Measurements from ENCODE around the gene ZNF677. TPM values are rescaled to one million over a fixed set of nuclear protein-coding genes. Genes with fewer than 3 reads are reported as not detected.
"Not testable (repeated sequence)": the region's sequence is repeated elsewhere in the genome, so short reads cannot be mapped to it uniquely, and the experiment has no call there.

ZNF677 gene
- total RNA-seq, 2 donors from 2014 or later: 22.2 to 24.2 TPM

GRCh38 chr19:53196777-53197396, 57.8 kb downstream of the ZNF677 start:
- DNase-seq (peak; percentile 99), ATAC-seq (peak; percentile 97 to 98)
- intact Hi-C loops (cut with DNase I): loop anchor here (10.0 kb wide), 3 partner anchors 122 to 168 kb away; partner anchors contain the start of genes ZNF525 (in 1 of the 2) and ZNF845 (in 1 of the 2)

GRCh38 chr19:53195265-53195903, 59.3 kb downstream of the ZNF677 start:
- DNase-seq: peak; percentile 73
- ATAC-seq: peak; percentile 29 to 42
- intact Hi-C loops (cut with DNase I): loop anchor here (10.0 kb wide), 3 partner anchors 121 to 169 kb away; partner anchors contain the start of genes ZNF525 (in 1 of the 2) and ZNF845 (in 1 of the 2)

GRCh38 chr19:53193535-53194222, 61.0 kb downstream of the ZNF677 start:
- DNase-seq (no peak), ATAC-seq (no peak)
- intact Hi-C loops (cut with DNase I): loop anchor here (5.0 to 10.0 kb wide), 4 partner anchors 119 to 324 kb away; partner anchors contain the start of genes ZNF525 (in 1 of the 2) and ZNF845 (in 1 of the 2)

DNA sequence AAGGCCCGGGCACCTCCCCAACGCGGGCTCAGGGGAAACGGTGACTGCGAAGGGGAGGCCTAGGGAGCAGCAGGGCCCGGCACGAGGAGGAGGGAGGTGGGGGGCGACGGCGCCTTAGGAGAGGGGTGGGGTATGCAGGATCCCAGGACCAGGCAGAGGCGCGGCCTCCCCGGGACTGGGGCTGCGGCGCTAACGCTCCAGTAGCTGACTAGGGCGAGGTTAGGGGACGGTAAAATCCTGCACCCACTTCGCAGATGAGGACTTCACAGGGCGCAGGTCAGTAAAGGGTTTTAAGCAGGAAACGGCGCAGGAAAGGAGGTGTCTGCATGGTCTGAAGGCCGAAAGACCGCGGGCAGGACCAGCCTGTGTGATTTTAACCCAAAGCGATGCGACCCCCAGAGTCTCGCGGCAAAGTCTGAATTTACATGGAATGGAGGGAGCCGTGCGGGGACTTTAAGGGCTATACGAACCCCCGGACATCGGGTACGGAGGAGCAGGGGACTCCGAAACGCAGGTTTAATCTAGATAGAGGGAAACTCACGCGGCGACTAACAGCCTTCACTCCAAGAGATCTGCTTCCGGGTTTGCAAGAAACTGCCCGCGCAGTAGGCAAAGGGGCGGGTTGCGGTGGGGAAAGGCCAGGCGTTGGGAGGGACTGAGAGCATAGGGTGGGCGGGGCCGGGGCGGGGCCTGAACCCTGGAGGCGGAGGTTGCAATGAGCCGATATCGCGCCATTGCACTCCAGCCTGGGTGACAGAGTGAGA, 61.7 kb downstream of the ZNF677 start, which contains the start of gene ZNF665:
Gene ZNF665 (minus strand): TSS at position 588 of the 764 bp plus-strand sequence. CDS start 10,460 bp downstream, outside the sequence.
- ATAC-seq (peak; percentile 85 to 92), DNase-seq (peak; percentile 92)
- intact Hi-C loops (cut with DNase I): loop anchor here (5.0 to 10.0 kb wide), 4 partner anchors 118 to 324 kb away; partner anchors contain the start of genes ZNF525 (in 1 of the 2) and ZNF845 (in 1 of the 2)

GRCh38 chr19:53190253-53190652, 64.4 kb downstream of the ZNF677 start:
- DNase-seq: no peak
- intact Hi-C loops (cut with DNase I): loop anchor here (5.0 to 10.0 kb wide), 4 partner anchors 115 to 327 kb away; partner anchors contain the start of genes ZNF525 (in 1 of the 2) and ZNF845 (in 1 of the 2)
- ATAC-seq: no peak

GRCh38 chr19:53189691-53190198, 64.9 kb downstream of the ZNF677 start:
- intact Hi-C loops (cut with DNase I): loop anchor here (5.0 to 10.0 kb wide), 4 partner anchors 115 to 328 kb away; partner anchors contain the start of genes ZNF525 (in 1 of the 2) and ZNF845 (in 1 of the 2)
- not testable (repeated sequence) for ATAC-seq, DNase-seq

Other genes with a start within 250 kb of the ZNF677 start
- not detected for gene ERVV-1, start 241.0 kb downstream of the ZNF677 start, total RNA-seq
- not detected for gene ERVV-2, start 210.1 kb downstream of the ZNF677 start, total RNA-seq
- 10 to 100 TPM; 16.5 to 17.0 TPM for gene ZNF160, start 151.5 kb downstream of the ZNF677 start, total RNA-seq
- gene ZNF415, start 122.0 kb downstream of the ZNF677 start, total RNA-seq: 10 to 100 TPM; 19.5 to 23.0 TPM
- gene ZNF347, start 95.8 kb downstream of the ZNF677 start, total RNA-seq: 1 to 10 TPM; 6.2 to 7.8 TPM
- 1 to 10 TPM in 1 of 2 donors, under 1 TPM in 1; 0.79 to 1.3 TPM for gene ZNF665, start 61.5 kb downstream of the ZNF677 start, total RNA-seq
- not detected for gene VN1R2, start 3.4 kb upstream of the ZNF677 start, total RNA-seq
- gene VN1R4, start 12.8 kb upstream of the ZNF677 start, total RNA-seq: not detected
- gene ZNF845, start 78.9 kb upstream of the ZNF677 start, total RNA-seq: 1 to 10 TPM; 4.6 TPM
- gene ZNF525, start 110.8 kb upstream of the ZNF677 start, total RNA-seq: 1 to 10 TPM; 5.9 to 6.9 TPM
- gene ZNF765, start 140.3 kb upstream of the ZNF677 start, total RNA-seq: 1 to 10 TPM; 4.9 to 5.9 TPM
- gene ZNF761, start 177.1 kb upstream of the ZNF677 start, total RNA-seq: 1 to 10 TPM; 4.9 to 5.4 TPM
- gene ZNF813, start 212.9 kb upstream of the ZNF677 start, total RNA-seq: 1 to 10 TPM; 1.5 TPM